ENCODE results near the gene MSRB3. TPM values are rescaled to one million over a fixed set of nuclear protein-coding genes. Genes with fewer than 3 reads are reported as not detected.

The MSRB3 gene
- total RNA-seq, 1 experiment from 2014 or later = 9.5 TPM

- no peak for DNase-seq (ENCODE audit: low spot score)
Measured at GRCh38 chr12:65325183-65325582, 46.7 kb downstream of the MSRB3 start.

GRCh38 chr12:65326616-65327015 is 48.1 kb downstream of the MSRB3 start:
- no peak for DNase-seq (ENCODE audit: low spot score)

- DNase-seq (ENCODE audit: low spot score) = no peak
Measured at GRCh38 chr12:65327207-65328076, 49.0 kb downstream of the MSRB3 start.

- DNase-seq (ENCODE audit: low spot score) = no peak
Measured at GRCh38 chr12:65329721-65330120, 51.2 kb downstream of the MSRB3 start.

GRCh38 chr12:65330331-65330730 is 51.8 kb downstream of the MSRB3 start:
- no peak for DNase-seq (ENCODE audit: low spot score)

- DNase-seq (ENCODE audit: low spot score) = no peak
Measured at GRCh38 chr12:65331456-65331855, 53.0 kb downstream of the MSRB3 start.

- no peak for DNase-seq (ENCODE audit: low spot score)
Measured at GRCh38 chr12:65333649-65334048, 55.2 kb downstream of the MSRB3 start.

GRCh38 chr12:65334521-65334920 is 56.0 kb downstream of the MSRB3 start:
- no peak for DNase-seq (ENCODE audit: low spot score)

GRCh38 chr12:65335021-65335714 is 56.7 kb downstream of the MSRB3 start:
- peak; percentile 49 for DNase-seq (ENCODE audit: low spot score)

- DNase-seq (ENCODE audit: low spot score) = no peak
Measured at GRCh38 chr12:65335981-65336380, 57.5 kb downstream of the MSRB3 start.

GRCh38 chr12:65339161-65339560 is 60.7 kb downstream of the MSRB3 start:
- DNase-seq (ENCODE audit: low spot score) = no peak

GRCh38 chr12:65343230-65343629 is 64.7 kb downstream of the MSRB3 start:
- no peak for DNase-seq (ENCODE audit: low spot score)

GRCh38 chr12:65343801-65344200 is 65.3 kb downstream of the MSRB3 start:
- DNase-seq (ENCODE audit: low spot score) = no peak

GRCh38 chr12:65355461-65355860 is 77.0 kb downstream of the MSRB3 start:
- DNase-seq (ENCODE audit: low spot score) = no peak

GRCh38 chr12:65362234-65363031 is 84.0 kb downstream of the MSRB3 start:
- DNase-seq (ENCODE audit: low spot score) = no peak

- no peak for DNase-seq (ENCODE audit: low spot score)
Measured at GRCh38 chr12:65364046-65364445, 85.6 kb downstream of the MSRB3 start.

GRCh38 chr12:65367396-65367795 is 88.9 kb downstream of the MSRB3 start:
- no peak for DNase-seq (ENCODE audit: low spot score)

- DNase-seq (ENCODE audit: low spot score) = no peak
Measured at GRCh38 chr12:65368055-65368454, 89.6 kb downstream of the MSRB3 start.

GRCh38 chr12:65372574-65372973 is 94.1 kb downstream of the MSRB3 start:
- no peak for DNase-seq (ENCODE audit: low spot score)

- no peak for DNase-seq (ENCODE audit: low spot score)
Measured at GRCh38 chr12:65384240-65384639, 105.8 kb downstream of the MSRB3 start.

GRCh38 chr12:65387396-65387795 is 108.9 kb downstream of the MSRB3 start:
- DNase-seq (ENCODE audit: low spot score) = no peak

GRCh38 chr12:65389436-65389835 is 111.0 kb downstream of the MSRB3 start:
- no peak for DNase-seq (ENCODE audit: low spot score)

Measured in H4 (cell line).